Measurements from ENCODE around the gene ARPC1A.
"Not testable (repeated sequence)": the region's sequence is repeated elsewhere in the genome, so short reads cannot be mapped to it uniquely, and the experiment has no call there.

ARPC1A gene

GRCh38 chr7:99322659-99323058, 3.0 kb upstream of the ARPC1A start:
- not testable (repeated sequence) for DNase-seq

DNA sequence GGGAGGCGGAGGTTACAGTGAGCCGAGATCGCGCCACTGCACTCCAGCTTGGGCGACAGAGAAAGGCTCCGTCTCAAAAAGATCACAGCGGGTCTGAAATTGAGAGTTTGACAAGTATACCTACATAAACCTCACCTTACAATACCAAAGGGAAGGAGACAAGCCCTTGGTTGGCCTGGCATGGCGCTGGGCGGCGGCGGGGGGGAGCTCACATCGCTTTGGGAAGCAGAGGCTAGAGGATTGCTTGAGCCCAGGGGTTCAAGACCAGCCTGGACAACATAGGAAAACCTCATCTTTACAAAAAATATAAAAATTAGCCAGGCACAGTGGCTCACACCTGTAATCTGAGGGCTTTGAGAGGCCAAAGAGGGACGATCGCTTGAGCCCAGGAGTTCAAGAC, 1.1 kb upstream of the ARPC1A start:
- DNase-seq = no peak

- DNase-seq = no peak
Observed at GRCh38 chr7:99325001-99325493, 651 bp upstream of the ARPC1A start.

GRCh38 chr7:99326408-99326782, 697 bp downstream of the ARPC1A start:
- no peak for DNase-seq

DNA sequence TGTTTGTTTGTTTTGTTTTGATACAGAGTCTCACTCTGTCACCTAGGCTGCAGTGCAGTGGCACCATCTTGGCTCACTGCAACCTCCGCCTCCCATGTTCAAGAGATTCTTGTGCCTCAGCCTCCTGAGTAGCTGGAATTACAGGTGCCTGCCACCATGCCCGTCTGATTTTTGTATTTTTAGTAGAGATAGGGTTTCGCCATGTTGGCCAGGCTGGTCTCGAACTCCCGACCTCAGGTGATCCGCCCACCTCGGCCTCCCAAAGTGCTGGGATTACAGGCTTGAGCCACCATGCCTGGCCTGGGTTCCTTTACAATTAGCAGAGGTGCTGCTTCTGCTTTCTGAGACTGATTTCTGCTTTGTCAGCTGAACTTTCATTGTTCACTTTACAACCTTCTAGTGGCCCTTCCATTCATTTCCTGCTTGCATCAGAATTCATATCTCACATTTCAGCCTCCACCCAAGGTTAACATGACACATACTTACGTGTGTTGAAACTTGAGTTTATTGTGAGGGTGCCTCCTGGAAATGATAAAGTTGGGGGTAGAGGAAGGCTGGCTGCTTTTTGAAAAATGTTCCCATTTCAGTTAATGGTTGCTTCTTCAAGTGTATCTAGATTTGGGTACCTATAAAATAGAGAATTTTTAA, 4.7 kb downstream of the ARPC1A start:
- peak; percentile 82 for DNase-seq

DNA sequence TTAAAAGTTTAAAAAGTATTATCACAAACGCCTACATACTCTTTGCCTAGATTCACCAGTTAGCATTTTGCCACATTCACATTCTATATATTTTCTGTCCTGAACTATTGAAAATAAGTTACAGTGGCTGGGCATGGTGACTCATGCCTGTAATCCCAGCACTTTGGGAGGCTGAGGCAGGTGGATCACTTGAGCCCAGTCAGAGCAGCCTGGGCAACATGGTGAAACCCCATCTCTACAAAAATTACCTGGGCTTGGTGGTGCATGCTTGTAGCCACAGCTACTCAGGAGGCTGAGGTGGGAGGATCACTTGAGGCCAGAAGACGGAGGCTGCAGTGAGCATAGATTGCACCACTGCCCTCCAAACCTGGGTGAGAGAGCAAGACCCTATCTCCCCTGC, 5.3 kb downstream of the ARPC1A start:
- DNase-seq = no peak

- DNase-seq = no peak
Observed at GRCh38 chr7:99339595-99339994, 13.9 kb downstream of the ARPC1A start.

DNA sequence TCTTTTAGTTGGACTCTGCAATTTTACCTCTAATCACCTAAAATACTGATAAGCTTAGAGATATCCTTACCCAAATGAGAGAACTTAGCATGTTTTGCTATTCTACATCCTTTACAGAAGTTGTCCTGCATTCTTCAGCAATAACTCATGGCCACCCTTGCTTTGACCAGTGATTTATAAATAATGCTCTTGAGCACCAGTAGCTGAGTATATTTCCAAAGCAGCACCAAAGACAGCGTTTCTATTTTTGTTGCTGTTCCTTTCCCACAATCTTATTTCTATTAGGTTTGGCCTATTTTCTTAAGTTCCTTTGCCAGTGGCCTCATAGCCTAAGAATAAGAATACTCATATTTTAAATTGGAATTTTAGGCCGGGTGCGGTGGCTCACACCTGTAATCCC, 15.0 kb downstream of the ARPC1A start:
- peak; percentile 17 for DNase-seq

DNA sequence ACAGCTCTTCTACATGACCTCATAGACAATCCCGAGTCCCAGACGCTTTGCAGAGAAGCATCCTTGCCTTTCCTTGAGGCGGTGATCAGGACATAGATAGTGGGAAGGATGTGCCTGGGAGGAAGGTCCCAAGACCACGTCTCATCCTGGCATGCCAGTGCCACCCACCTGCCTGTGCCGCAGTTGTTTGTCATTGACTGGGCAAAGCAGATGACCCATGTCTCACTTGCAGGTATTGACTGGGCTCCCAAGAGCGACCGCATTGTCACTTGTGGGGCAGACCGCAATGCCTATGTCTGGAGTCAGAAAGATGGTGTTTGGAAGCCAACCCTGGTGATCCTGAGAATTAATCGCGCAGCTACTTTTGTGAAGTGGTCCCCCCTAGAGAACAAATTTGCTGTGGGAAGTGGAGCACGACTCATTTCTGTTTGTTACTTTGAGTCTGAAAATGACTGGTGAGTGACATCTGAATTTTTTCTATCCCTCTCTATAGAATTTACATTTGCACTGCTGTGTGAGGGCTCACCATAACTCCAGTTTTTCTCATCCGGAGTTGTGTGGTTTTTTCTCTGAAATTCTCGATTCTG, 18.5 kb downstream of the ARPC1A start:
- no peak for DNase-seq

- DNase-seq = not testable (repeated sequence)
Observed at GRCh38 chr7:99350641-99351040, 24.9 kb downstream of the ARPC1A start.

- no peak for DNase-seq
Observed at GRCh38 chr7:99352247-99352646, 26.5 kb downstream of the ARPC1A start.

- DNase-seq = no peak
Observed at GRCh38 chr7:99355098-99355497, 29.4 kb downstream of the ARPC1A start.

GRCh38 chr7:99357701-99358490, 32.2 kb downstream of the ARPC1A start:
- DNase-seq = no peak

- not testable (repeated sequence) for DNase-seq
Observed at GRCh38 chr7:99358521-99358920, 32.8 kb downstream of the ARPC1A start.

GRCh38 chr7:99359465-99360154, 33.9 kb downstream of the ARPC1A start:
- no peak for DNase-seq

GRCh38 chr7:99362801-99363200, 37.1 kb downstream of the ARPC1A start:
- DNase-seq = peak; percentile 42

DNA sequence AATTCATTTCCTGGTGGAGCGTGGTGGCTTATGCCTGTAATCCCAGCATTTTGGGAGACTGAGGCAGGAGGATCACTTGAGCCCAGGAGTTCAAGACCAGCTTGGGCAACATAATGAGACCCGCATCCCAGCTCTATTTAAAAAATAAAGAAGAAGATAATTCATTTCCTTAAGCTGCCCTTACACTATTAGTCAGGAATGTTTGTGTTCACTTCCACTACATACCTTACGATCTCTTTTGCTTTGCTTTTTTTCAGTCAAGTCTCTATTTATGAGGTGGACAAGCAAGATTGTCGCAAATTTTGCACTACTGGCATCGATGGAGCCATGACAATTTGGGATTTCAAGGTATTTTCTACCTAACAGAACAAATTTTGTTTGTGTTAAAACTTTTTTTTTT, 37.6 kb downstream of the ARPC1A start:
- DNase-seq = no peak

- no peak for DNase-seq
Observed at GRCh38 chr7:99365318-99366141, 39.8 kb downstream of the ARPC1A start.

DNA sequence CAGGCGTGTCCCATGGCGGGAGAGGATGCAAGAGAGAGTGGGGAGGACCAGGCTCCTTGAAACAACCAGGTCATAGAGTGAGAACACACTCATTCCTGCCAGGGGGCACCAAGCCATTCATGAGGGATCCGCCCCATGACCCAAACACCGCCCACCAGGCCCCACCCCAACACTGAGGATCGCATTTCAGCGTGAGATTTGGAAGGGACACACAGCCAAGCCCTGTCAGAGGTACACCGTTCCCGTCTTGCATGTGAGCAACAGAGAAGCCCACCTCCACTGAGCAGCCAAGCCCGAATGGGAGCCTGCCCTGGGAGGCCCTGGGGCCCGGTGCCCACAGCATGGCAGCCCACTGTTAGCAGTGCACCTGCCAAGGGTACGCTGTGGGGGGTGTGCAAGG, 40.9 kb downstream of the ARPC1A start:
- DNase-seq = no peak

GRCh38 chr7:99368750-99369389, 43.2 kb downstream of the ARPC1A start:
- DNase-seq = no peak

DNA sequence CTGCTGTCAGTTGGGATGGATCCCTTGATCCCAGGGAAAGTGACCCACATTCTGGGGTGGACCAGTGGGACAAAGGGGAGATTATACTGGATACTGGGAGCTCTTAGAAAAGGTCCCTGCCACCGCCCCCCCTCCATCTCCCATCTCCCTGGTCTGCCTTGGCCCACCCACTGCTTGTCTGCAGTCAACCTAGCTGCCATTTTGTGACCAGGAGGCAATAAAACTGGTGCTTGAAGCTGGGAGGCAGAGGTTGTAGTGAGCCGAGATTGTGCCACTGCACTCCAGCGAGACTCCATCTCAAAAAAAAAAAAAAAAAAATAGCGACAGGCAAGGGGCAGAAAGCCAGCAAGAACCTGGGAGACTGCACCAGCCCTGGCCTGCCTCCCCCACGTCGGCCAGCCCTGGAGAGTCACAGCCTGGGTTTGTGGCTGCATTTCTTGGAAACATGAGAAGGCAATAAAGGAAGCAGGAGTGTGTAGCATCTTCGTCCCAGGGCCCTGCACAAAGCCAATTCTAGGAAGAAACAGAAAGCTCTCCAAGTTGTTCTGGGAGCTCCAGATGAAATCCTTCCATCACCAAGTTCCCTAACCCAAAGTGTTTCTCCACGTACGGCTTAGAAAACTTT, 44.2 kb downstream of the ARPC1A start:
- no peak for DNase-seq
